OCI-M1 (cell line): ENCODE data around the gene GRAMD1B.

Experiments
- DNase-seq: peaks from one replicate; lab custom pipeline; 2025; lab: John Stamatoyannopoulos, UW

The GRAMD1B gene

DNA sequence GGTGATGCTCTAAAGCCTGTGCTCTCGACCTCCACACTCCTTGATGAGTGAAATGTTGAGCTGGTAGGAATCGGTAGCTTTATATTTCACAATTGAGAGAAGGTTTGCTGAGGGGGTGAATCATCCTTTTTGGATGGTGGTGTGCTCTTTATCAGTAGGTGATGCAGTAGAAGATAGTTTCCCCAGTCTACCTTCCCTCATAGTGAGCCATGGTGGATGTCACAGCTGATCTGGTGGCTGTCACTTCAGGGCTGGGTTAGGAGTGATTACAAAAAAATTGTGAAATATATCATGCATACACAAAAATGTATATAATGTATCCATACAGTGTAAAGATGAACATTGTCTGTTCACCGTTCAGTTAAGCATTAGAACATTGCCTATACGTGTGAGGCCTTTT, 105.3 kb downstream of the GRAMD1B start:
- DNase-seq, result no peak

DNA sequence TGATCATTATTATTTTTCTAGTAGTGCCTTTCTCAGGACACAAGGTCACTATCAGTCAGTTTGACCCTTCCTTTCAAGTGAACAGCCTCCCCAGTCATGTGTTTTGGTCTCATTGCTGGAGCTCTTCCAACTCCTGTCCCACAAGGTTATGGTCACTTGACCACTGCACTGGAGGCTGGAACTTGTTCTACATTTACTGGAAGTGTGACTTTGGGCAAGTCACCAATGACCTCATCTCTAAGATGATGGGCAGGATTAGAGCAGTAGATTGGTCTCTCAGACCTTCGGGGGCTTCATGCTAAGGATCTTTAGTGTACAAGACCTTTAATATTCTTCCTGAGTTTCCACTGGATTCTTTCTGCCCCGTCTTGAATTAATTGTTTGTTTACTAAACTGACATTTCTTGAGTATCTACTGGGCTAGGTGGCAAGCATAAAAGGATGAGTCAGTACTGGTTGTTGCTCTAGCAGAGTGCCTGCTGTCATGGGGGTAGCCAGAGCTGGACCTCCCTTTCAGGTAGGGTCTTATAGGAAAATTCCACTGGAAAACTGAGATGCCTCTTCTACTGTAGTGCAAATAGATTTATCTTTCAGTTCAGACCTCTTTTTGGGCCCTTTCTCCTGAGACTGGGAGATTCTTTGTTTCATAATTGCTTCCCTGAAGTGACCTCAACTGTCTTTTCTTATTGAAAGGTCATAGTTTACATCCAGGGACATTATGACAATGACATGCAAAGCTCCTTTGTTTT, 106.8 kb downstream of the GRAMD1B start:
- peak; percentile 62 for DNase-seq

DNA sequence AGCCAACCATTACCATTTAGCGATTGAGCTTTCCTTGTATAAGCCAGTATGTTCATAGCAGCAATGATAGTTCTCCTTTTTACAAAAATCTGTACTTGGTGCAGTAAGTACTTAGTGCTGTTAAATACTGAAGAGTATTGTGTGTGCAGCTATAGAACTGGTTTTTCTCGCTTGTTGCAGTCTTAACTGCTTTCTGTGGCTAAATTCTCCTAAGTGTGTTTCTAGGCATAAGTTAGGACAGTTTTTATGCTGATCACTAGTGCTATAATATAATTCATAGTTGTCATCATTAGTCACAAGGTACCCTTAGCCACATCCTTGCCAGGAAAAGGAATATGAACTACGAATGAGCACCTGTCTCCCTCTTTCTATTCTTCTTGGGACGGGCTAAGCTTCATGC, 107.7 kb downstream of the GRAMD1B start:
- DNase-seq, result no peak

DNA sequence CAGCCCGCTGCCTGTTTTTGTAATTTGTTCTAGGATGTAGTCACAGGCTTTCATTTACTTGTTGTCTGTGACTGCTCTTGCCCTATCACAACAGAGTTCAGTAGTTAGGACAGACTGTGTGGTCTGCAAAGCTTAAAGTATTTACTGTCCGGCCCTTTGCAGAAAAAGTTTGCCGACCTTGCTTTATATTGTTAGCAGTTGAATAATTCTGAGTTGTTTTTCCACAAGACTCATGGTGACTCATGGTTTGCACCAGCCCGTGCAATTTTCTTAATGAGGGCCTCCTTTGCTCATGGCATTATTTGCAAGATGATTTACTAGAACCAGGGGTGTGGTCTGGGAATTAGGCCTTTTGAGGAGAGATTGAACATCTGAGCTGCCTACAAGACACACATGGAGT, 113.7 kb downstream of the GRAMD1B start:
- no peak for DNase-seq

DNA sequence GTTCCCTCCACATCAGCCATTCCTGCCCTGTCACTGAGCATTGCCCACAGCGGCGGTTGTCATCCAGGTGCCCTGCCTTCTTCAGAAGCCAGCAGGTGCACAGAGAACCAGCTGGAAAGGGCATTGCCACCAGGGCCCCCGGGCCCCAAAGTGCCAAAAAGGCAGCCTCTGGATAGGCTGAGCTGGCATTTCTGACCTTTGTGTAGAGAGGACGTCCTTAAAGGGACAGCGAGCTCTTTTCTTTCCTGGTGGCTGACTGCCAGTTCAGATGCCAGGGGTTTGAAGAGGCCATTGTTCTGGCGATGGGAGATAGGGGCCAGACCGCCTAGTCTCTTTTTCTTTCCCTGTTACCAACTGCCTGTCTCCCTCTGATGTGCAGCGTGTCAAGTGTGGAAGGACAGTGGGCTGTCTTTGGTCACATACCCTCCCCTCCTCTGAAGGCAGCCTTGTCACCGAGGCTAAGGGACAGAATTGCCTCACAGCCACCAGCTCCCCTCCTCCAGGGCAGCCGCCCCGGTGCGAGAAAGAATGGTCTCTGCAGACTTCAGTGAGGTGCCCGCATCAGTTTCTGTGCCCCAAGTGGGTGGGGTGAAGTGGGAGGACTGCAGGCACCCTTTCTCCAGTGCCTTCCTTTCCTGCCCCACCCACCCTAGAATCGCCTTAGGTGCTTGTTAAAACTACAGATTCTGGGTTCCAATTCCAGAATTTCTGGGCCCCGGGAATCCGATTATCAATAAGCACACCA, 114.7 kb downstream of the GRAMD1B start:
- DNase-seq, result no peak

DNA sequence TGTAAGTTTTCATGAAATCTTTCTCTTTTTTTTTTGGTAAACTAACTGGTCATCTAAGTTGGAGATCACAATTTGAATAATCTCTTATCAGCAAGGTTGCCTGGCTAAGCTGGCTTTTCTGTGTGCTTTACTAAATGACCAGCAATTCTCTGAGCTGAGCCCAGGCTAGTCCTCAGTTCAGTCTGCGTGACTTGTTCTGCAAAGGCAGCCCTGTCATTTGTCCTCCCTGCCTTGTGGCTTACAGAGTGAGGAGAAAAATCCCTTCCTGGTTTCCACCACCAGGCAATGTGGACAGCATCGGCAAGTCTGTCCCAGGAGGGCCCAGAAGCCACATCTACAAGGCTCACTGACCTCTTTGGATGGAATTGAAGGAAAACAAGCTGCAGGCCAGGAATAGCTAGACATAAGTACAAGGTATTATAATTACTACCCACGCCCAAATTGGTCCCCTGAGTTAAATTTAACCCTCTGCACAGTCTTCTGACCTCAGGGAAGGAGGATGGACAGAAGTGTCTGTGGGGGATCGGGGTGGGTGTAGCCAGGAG, 115.7 kb downstream of the GRAMD1B start:
- no peak for DNase-seq

DNA sequence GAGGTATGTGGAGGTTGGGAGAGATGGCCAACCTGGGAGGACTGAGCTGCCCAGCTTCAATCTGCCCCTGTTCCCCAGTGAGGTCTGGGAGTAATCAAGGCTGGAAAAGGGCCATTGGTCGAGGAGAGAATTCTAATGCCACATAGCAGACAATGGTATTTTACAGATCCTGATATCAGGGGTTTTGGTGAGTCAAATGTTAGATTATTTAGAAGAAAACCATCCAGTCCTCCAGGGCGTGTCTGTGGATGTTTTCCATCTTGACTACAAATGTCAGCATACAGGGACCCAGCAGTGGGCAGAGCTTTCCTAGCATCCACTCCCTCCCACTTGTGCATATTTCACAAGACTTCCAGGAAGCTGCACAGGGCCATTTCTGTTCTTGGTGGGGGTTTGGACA, 116.4 kb downstream of the GRAMD1B start:
- no peak for DNase-seq

DNA sequence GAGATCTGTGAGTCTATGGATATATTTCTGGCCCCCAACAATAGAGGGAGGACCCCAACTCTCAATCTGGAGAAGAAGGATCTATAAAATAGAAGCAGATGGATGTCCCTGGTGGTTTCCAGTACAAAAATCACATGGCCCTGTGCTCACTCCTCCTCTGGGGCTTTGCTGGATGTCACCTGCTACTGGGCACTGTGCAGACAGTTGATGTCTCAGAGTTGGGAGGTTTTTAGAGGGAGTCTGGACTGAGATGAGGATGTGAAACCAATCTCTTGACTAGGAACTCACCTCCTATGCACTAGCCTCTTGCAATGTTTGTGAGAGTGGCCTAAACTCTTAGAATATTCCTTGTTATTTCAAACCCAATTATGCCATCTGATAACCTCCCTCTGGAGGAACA, 117.1 kb downstream of the GRAMD1B start:
- DNase-seq, result no peak

DNA sequence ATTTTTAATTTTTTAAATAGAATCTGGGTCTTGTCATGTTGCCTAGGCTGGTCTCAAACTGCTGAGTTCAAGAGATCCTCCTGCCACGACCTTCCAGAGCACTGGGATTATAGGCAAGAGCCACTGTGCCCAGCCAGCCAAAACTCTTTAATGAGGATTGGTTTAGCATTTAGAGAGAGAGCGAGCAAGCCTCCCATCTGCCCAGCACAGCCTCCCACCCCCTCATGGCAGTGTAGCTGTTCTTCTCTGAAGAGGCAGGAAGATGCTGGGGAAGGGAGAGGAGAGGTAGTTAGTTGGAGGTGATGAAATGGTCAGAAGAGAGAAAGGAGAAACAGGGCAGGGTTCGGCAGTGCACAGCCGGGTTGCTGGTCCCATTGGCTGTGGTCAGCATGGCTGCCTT, 118.7 kb downstream of the GRAMD1B start:
- no peak for DNase-seq

DNA sequence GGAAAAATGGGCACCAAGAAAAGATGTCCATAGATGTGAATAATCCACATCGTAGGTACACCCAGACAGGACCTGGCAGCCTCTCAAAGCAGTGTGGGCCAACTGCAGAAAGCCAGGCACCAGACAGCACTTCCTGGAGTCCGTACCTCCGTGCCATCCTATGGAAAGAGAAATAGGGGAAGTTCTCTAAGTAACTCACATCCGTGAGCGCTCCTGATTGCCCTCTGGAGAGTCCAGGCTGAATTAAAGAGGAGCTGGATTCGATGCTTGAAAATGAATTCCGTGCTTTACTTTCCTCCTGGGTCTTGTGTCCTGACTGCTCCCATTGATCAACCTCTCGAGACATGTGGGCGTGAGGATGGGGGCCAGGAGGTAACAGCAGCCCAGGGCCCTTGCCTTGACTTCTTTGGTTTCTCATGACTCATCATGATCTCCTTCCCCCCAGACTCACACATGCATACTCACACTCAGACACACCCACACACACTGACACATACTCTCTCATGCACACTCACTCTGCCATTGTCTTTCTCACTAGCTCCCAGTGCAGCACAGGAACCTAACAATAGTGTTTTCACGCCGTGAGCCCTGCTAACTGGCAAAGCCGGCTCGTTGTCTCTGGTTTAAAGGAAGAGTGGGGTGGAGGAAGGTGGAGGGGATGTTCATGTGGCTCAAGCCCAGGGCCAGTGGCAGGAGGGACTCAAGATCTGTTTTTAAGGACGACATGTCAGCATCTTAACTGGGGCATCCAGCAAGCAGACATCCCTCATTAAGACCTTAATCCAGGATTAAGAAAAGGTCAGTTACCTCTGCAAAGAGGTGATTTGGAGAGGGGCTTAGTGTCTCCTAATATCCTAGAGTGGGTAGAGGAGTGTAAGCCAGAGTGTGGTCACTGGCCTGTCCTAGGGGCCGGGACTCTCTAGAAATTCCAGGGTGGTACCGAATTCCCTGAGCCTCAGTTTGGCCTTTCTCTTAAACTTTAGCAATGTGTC, 120.2 kb downstream of the GRAMD1B start:
- no peak for DNase-seq

DNA sequence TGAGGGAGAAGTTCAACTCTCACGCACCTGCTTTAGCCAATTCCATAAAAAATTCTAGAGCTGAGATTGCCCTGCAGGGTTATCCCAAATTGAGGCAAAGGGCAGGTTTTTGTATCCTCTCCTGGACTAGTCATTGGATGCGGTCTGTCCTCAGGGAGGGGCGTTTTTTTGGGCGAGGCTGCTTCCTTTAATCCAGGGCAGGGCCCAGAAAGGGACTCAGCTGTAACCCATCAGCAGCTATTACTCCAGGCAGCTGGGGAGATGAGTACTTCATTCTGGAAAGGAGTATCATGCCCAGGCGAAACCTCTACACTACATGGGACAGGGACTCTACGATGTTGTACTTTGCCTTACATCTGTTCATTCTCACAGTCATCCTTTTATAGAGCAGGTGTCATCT, 121.0 kb downstream of the GRAMD1B start:
- no peak for DNase-seq

DNA sequence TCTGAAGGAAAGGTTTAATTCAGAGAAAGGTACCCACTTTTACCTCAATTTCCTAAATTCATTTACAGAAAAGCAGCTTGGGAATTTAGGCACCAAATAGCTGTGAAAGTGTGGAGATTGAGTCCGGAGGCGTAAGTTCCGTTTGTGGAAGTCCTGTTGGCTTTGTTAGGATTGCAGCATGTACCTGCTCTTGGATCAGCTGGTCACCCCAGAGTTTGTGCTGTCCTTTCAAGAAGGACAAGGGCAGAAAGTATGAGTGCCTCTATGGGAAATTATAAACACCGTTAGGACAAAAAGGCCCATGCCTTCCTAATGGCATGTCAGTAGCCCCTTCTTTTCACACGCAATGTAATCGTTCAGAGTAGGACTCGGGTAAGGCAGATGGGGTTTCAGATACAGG, 126.6 kb downstream of the GRAMD1B start:
- no peak for DNase-seq

DNA sequence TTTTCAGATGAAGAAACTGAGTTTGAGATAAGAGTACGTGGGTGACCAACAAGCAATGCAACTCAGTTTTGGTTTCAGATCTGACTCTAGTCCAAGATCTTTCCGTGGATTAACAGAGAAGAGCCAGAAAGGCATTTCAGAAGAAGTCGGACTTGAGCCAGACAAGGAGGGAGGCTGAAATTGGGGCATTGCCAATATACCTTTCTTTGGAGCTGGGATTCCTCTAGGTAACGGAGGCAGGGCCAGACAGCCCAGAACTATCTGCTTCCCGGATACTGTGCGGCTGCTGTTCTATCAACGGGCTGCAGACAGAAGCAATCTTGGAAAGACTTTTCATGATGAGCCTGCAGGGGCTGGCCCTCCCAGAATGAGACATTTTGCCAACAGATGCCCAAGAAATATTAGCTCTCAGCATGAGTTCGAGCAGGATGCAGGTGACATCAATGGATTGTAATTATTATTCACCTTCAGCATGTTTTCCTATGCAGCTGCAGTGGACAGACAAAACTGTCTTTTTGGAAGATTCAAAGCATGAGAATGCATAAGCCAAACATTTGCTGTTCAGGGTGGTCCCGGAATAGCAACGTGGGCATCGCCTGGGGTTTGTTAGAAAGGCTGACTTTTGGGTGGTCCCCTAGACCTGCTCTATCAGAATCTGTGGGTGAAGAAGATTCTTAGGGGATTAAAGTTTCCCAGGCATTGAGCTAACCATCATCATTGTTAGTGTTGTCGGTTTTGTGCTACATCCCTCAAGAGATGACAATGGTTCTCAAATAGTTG, 128.7 kb downstream of the GRAMD1B start:
- no peak for DNase-seq

DNA sequence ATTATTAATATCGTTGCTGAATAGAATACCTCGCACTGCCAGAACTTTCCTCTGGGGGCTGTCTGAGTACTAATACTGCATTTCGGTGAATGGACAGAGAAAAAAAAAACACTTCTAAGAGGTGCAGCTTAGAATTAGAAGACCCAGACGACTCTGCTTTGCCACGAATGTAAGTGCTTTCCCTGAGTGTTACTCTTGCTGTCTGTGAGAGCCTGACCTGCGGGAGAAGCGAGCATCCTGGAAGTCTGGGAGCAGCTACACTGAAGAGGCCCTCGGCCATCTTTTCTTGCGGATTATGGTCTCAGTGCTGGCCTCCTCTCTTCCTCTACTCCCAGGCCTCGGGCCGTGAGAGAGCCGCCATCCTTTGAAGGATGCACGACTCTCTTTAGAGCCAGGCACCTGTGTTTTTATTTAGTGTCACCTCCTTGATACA, 129.5 kb downstream of the GRAMD1B start:
- DNase-seq, result no peak

DNA sequence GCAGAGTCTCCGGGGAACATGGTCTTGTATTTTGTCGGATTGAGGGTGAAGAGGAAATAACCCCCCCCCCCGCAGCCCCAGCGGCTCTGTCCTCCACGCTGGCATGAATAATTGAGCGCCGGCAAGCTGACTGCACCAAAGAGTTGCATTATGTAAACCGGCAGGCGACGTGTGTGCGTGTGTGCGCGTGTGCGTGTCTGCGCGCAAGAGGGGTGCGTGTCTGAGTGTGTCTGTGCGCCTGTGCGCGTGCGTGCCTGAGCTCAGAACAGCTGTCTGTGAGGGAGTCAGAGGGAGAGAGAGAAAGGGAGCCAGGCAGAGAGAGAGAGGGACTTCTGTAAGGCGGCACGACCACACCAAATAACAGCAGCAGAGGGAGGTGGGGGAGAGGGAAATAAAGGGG, 129.9 kb downstream of the GRAMD1B start:
- DNase-seq, result no peak

DNA sequence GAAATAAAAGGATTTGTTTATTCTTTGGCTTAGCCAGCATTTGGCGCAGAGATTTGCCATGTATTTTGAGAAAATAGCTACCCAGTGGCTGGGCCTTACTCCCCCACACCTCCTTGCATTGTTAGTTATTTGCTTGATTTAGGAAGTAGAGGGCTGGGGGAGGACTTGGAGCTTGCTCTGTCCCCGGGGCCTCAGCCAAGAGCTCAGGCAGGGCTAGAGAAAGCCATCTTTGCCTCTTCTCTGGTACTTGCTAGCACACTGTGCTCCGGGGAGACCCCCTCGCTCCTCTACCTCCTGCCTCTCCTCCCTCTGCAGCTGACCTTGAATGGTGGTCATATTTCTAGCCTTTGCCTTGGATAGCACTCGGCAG, 131.3 kb downstream of the GRAMD1B start:
- DNase-seq, result no peak

DNA sequence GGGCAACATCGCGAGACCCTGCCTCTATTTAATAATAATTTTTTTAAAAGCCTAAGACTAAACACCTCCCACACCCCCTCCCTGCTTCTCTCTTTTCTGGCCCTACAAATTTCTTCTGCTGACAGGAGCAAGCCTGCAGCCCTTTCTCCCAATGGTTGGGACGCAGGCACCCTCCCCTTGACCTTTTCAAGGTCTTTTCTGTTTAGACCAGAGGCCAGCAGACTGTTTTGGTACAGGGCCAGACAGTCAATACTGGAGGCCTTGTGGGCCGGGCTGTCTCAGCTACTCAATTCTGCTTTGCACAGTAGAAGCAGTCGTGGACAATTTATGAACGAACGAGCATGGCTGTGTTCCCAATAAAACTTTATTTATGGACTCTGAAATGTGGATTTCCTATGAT, 132.1 kb downstream of the GRAMD1B start:
- no peak for DNase-seq

DNA sequence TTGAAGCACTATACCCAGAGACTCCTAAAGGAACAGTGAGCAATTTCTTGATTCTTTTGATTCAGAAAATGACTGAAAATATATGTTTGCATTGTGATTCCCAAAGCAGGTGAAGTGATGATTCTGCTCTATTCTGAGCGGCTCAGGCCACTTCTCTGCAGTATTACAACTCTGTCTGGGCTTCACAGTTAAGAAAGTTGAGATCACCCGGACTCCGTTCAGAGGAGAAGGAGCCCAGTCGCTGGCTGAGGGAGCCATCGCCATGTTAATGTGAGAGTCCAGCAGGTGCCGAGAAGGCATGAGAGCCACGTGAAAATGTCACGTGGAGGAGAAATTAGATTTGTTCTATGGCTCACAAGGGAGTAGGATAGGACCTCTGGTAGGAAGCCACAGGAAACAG, 132.8 kb downstream of the GRAMD1B start:
- no peak for DNase-seq

DNA sequence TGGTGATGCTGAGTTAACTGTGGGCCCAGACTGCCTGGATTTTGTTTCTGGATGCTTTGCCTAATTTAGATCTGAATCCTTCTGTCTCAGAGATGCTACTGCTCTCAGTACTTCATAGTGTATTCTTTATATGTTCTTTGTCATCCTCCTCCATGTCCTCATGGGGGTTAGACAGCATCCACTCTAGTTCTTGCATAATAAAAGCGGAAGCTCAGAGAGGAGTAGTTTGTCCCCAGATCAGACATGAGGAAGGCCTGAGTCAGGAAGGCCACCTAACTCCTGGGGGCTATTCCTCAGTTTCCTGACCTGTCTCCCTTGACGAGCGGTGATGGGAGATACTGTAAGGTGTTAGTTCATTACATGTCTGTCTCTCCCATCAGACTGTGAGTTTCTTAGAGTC, 134.2 kb downstream of the GRAMD1B start:
- no peak for DNase-seq

DNA sequence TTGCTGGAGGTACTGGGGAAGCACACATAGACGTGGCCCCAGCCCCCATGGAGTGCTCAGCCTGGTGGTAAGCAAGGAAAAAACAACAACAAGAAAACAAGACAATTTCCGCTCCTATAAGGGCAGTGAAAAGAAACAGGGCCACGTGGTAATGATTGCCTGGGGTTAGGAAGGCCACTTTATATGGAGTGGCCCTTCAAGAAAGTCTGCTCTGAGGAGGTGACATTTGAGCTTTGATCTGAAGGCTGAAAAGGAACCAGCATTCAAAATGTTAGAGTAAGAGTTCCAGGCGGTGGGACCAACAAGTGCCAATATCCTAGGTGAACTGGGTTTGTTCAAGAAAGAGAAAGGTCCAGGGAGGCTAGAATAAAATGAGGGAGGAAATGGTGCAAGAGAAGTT, 136.8 kb downstream of the GRAMD1B start:
- DNase-seq, result no peak

DNA sequence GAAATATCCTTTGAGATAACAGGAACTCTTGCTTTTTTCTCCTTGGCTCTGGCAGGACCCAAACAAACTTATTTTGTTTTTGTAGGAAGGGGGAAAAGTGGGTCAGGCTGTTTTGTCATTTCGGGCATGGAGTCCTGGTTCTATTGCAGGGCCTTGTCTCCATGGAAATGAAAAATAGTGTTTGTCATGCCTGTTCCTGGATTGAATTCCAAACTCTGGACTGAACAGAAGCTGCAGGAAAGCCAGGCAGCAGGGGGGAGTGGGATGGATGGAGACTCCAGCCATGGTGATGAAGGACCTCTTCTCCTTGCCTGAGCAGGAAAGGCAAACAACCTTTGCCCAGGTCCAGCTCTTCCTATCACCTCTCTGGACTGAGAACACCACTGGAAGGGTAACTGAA, 137.4 kb downstream of the GRAMD1B start:
- DNase-seq, result no peak
